ENCODE results near the gene EML3. TPM values are rescaled to one million over a fixed set of nuclear protein-coding genes. Genes with fewer than 3 reads are reported as not detected.
"Not testable (repeated sequence)": the region's sequence is repeated elsewhere in the genome, so short reads cannot be mapped to it uniquely, and the experiment has no call there.

The EML3 gene, protein sequence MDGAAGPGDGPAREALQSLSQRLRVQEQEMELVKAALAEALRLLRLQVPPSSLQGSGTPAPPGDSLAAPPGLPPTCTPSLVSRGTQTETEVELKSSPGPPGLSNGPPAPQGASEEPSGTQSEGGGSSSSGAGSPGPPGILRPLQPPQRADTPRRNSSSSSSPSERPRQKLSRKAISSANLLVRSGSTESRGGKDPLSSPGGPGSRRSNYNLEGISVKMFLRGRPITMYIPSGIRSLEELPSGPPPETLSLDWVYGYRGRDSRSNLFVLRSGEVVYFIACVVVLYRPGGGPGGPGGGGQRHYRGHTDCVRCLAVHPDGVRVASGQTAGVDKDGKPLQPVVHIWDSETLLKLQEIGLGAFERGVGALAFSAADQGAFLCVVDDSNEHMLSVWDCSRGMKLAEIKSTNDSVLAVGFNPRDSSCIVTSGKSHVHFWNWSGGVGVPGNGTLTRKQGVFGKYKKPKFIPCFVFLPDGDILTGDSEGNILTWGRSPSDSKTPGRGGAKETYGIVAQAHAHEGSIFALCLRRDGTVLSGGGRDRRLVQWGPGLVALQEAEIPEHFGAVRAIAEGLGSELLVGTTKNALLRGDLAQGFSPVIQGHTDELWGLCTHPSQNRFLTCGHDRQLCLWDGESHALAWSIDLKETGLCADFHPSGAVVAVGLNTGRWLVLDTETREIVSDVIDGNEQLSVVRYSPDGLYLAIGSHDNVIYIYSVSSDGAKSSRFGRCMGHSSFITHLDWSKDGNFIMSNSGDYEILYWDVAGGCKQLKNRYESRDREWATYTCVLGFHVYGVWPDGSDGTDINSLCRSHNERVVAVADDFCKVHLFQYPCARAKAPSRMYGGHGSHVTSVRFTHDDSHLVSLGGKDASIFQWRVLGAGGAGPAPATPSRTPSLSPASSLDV
- total RNA-seq (2014; rRNA removed; shearing (Covaris generic); ENCODE audit: low replicate concordance): 18.1 and 20.9 TPM in 2 replicates

DNA sequence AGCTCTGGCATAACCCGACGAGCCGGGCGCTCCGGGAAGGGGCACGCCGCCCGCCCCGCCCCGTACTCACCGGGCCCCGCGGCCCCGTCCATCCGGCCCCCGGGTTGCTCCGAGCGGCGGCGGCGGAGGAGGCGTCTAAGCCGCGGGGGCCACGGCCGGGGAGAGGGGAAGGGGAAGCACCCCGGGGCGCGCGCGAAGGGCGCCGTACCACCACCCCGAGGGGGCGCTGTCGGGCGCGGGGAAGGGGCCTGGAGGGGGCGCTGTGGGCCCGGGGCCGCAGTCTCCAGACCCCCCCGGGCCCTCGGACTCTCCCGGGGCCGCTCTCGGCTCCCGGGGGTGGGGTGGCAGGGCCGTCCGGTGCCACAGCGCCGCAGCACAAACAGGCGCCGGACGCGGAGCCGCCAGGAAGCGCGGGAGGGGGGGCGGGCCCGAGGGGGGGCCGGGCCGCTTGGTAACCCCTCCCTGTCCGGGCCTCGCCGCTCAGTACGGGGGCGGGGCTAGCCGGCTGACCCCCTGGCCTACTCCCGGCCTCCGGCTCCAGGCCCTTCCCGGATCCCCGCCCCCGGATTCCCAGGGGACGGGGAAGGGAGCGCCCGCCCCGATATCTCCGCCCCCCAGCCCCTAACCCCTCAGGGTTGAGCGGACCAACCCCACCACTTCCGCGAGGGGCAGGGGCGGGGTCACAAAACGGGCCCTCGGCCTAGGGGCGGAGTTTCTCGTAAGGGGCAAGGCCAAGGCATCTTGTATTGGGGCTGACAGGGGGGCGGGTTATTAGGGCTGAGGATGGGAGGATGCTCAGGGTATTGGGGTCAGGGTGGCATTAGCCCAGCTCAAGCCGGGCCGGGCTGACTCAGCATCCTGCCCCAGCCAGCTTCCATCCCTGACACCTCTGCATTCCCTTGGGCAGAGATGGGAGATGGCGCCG is at the start of gene EML3, which contains the start of gene ROM1:
Gene EML3 (minus strand): TSS at position 410 of the 925 bp plus-strand sequence. CDS start 318 bp downstream, at position 92.
Gene ROM1 (plus strand): TSS at position 892 of the 925 bp plus-strand sequence. CDS start 25 bp downstream, at position 917.
- peak; percentile 96 for DNase-seq
- H3K9me3 ChIP-seq: no peaks in the 10 kb centered on the region
- H3K27me3 ChIP-seq: no peaks in the 10 kb centered on the region
- peaks cover 38% of the 10 kb centered on the region for H3K36me3 ChIP-seq
- peak within 1 kb of the TSS; percentile 77 for H3K4me3 ChIP-seq

DNA sequence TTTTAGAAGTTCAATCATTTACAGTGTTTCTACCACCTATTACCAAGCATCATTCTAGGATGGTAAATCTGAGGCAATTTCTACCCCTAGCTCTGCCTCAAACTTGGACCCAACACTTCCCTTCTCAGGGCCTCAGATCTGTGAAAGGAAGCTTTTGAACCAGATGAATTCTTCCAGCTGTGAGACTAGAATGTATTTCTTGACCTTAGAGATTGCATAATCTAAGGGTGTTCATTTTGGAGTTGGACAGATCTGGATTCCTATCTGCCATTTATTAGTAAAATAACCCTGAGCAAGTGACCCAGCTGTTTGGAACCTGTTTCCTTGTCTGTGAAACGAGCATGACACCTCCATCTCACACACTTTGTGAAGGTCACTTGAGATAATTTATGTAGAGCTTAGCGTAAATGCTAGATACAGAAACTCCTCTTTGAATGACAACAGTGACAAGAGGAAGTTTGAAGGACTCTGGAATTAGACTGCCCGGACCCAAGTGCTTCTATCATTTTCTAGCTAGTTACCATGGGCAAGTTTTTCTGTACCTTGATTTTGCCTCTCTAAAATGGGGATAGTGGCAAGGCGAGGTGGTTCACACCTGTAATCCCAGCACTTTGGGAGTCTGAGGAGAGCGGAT is 44.3 kb upstream of the EML3 start:
- H3K4me3 ChIP-seq: no peak overlapping the region
- peaks cover 12% of the 10 kb centered on the region for H3K36me3 ChIP-seq
- H3K9me3 ChIP-seq: no peaks in the 10 kb centered on the region
- H3K27me3 ChIP-seq: no peaks in the 10 kb centered on the region
- no peak for DNase-seq

DNA sequence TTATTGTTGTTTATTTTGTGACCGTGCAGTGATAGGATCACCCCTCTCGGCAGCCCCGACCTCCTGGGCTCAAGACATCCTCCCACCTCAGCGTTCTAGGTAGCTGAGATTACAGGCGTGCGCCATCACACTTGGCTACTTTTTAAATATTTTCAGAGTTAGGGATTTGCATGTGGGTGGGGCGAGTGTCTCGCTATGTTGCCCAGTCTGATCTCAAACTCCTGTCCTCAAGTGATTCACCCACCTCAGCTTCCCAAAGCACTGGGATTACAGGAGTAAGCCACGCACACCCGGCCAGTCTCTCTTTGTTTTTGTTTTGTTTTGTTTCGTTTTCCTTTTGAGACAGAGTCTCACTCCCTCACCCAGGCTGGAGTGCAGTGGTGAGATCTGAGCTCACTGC is 41.7 kb upstream of the EML3 start:
- DNase-seq: peak; percentile 24
- Histone ChIP-seq H3K27me3 (no peaks in the 10 kb centered on the region), H3K4me3 (no peak overlapping the region)

DNA sequence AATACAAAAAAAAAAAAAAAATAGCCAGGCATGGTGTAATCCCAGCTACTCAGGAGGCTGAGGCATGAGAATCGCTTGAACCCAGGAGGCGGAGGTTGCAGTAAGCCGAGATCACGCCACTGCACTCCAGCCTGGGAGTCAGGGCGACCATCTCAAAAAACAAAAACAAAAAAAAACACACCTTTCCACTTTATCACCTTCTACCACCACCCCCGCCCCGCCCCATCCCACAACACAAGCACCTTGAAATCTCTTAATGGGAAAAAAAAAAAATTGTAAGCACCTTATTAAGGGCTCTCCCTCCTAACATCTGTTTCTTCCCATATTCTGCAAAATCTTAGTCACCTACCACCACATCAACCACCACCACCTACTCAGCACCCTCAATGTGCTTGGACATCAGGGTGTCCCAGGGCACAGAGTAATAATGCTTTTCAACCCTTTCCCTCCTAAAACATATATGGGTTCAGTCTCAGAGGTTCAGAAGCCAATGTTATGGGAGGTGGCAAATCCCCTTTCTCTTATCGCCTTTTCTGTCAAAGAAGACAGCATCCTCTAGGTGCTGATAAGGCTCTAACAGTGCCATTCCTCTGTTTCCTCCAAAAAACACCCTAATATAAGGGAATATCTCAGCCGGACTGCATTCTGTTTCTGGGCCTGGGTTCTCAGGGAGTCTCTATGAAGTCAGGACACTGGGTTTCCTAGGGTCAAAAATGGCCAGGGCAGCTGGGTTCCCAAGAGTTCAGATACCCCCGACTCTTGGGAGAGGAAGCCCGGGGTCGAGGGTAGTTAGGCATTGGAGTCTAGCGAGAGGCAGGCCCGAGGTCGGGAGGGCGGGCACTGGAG is 39.8 kb upstream of the EML3 start:
- no peaks in the 10 kb centered on the region for H3K27me3 ChIP-seq
- peaks cover 25% of the 10 kb centered on the region for H3K36me3 ChIP-seq
- H3K4me3 ChIP-seq: peak overlapping the region; percentile 89
- DNase-seq: no peak
- no peaks in the 10 kb centered on the region for H3K9me3 ChIP-seq

More for the DNA sequence above, 41.7 kb upstream of the EML3 start:
- no peaks in the 10 kb centered on the region for H3K9me3 ChIP-seq
- H3K36me3 ChIP-seq: peaks cover 11% of the 10 kb centered on the region

DNA sequence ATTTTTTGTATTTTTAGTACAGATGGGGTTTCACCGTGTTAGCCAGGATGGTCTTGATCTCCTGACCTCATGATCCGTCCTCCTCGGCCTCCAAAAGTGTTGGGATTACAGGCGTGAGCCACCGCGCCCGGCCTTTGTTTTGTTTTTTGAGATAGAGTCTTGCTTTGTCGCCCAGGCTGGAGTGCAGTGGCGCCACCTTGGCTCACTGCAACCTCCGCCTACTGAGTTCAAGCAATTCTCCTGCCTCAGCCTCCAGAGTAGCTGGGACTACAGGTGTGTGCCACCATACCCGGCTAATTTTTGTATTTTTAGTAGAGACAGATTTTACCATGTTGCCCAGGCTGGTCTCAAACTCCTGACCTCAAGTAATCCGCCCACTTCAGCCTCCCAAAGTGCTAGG is 37.7 kb upstream of the EML3 start:
- not testable (repeated sequence) for H3K27me3 ChIP-seq, H3K4me3 ChIP-seq, DNase-seq, H3K9me3 ChIP-seq
- peaks cover 37% of the 10 kb centered on the region for H3K36me3 ChIP-seq

DNA sequence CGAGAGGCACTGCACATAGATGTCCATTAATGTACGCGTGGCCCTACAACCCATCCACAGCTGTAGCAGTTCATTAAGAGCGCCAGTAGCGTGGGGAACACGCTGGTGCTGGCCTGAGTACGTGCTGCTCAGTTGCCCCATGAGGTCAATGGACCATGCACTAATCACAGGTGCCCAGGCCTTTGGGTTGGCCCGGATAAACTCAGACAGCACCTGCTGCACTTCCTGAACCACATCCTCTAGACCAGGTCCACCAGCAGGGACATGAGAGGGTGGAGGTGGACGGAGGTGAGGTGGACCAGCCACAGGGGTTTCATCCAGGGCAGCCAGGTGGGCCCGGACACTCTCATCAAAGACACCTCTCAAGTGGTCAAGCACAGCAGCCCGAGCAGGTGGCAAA is 36.9 kb upstream of the EML3 start:
- no peaks in the 10 kb centered on the region for H3K9me3 ChIP-seq
- DNase-seq: no peak
- no peak overlapping the region for H3K4me3 ChIP-seq
- H3K27me3 ChIP-seq: no peaks in the 10 kb centered on the region
- peaks cover 43% of the 10 kb centered on the region for H3K36me3 ChIP-seq

DNA sequence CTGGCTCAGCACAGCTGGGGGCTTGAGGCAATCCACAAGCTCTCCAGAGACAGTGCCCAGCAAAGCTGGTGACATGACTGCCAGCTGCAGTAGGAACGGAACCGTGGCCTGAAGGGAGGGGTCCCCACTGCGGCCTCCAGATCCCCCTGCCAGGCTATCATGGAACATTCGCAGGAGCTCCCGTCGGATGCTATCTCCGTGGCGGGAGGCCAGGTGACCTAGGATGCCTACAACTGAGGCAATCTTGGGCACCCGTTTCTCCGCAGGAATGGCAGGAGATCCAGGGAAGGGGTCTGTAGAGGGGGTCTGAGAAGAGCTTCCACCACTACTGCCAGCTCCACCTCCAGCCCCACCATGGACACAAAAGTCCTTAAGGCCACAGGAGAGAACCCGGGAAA is 36.4 kb upstream of the EML3 start:
- H3K36me3 ChIP-seq: peaks cover 49% of the 10 kb centered on the region

DNA sequence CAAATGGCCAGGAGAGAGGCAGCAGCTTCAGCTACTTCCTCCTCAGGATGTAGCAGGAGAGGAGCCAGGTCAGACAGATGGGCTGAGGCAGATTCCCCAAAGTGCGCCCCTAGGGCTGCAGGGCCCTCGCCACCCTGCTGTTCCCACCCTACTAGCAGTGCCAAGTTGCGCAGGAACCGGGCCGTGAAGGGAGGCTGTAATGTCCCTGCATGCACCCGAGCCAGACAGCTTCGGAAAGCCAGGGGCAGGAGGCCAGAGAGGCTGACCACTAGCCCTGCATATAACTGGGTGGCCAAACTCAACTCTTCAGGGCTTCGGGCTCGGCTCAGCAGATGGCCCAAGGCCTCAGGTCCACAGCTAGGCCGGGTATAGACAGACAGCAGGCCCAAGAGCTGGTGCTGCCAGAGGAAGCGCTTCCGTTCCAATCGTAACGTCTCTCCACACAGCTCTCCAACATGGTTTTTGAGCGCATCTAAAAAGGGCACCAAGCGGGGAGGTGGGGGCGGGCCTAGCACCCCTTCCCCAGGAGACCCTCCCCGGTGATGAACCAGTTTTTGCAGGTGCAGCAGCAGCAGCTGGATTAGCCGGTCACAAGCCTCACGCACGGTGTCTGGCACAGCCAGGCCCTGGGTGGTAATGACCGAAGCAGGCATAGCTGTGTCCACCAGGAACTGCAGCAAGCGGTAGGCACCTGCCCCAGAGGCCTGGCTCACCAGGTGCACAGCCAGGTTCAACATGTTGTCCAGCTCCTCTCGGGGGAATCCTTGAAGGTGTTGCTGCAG is 35.8 kb upstream of the EML3 start:
- Histone ChIP-seq H3K27me3 (no peaks in the 10 kb centered on the region), H3K9me3 (no peaks in the 10 kb centered on the region), H3K4me3 (no peak overlapping the region), H3K36me3 (peaks cover 54% of the 10 kb centered on the region)
- DNase-seq: no peak

More for the DNA sequence above, 36.4 kb upstream of the EML3 start:
- no peak overlapping the region for H3K4me3 ChIP-seq
- no peaks in the 10 kb centered on the region for H3K9me3 ChIP-seq
- H3K27me3 ChIP-seq: no peaks in the 10 kb centered on the region
- no peak for DNase-seq

DNA sequence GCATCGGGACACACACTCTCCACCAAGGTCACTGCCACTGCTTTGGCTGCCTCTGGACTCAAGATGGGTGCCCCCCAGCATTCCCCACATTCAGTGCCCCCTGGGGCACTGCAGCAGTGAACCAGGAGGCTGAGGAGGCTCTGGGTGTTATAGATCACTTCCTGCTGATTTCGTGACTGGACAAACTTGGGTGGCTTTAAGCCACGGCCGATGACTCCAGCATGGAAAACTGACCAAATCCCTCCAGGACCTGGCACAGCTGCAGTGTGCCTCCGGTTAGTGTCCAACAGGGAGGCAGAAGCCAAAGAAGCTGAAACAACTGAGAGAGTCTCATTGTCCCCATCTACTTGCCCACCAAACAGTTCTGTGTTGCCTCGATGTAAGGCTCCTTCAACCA is 35.0 kb upstream of the EML3 start:
- H3K27me3 ChIP-seq: no peaks in the 10 kb centered on the region
- H3K36me3 ChIP-seq: peaks cover 62% of the 10 kb centered on the region
- H3K4me3 ChIP-seq: no peak overlapping the region
- no peaks in the 10 kb centered on the region for H3K9me3 ChIP-seq
- peak; percentile 70 for DNase-seq

DNA sequence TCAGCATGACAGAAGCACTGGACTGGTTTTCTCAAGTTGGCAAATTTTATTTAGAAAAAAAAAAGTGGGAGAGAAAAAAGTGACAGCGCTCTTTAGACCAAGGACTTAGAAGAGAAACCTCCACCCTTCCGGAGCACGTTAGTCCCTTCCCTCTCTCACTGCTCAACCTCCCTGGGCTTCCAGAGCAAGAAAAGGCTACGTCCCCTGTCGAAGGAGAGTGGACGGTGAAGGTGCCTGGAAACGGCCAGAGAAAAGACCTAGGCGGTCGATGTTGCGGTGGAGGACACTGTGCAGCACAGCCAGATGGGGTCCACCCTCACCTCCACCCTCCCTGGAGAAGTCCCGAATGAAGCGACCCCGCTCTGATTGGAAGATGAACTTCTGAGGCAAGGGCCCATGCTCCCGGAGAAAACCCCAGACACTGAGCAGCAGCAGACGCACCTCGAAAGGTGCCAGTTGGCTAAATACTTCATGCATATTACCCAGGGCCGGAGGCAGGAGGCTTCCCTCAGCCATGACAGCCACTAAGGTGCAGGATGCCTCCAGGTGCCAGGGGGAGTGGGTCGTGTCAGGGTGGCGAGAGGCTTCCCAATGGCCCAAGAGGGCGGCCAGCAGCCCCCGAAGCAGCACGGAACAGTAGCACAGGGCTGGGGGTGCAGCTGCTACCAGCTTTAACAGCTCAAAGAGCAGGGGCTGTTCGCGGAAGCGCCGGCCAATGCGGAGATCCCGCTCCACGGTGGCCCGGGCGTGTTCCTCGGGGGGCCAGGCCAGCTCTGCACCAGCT is 34.4 kb upstream of the EML3 start:
- no peak for DNase-seq
- Histone ChIP-seq H3K4me3 (no peak overlapping the region; the same call in 1 of the 2 replicates), H3K9me3 (no peaks in the 10 kb centered on the region), H3K27me3 (no peaks in the 10 kb centered on the region), H3K36me3 (peaks cover 63% of the 10 kb centered on the region)

DNA sequence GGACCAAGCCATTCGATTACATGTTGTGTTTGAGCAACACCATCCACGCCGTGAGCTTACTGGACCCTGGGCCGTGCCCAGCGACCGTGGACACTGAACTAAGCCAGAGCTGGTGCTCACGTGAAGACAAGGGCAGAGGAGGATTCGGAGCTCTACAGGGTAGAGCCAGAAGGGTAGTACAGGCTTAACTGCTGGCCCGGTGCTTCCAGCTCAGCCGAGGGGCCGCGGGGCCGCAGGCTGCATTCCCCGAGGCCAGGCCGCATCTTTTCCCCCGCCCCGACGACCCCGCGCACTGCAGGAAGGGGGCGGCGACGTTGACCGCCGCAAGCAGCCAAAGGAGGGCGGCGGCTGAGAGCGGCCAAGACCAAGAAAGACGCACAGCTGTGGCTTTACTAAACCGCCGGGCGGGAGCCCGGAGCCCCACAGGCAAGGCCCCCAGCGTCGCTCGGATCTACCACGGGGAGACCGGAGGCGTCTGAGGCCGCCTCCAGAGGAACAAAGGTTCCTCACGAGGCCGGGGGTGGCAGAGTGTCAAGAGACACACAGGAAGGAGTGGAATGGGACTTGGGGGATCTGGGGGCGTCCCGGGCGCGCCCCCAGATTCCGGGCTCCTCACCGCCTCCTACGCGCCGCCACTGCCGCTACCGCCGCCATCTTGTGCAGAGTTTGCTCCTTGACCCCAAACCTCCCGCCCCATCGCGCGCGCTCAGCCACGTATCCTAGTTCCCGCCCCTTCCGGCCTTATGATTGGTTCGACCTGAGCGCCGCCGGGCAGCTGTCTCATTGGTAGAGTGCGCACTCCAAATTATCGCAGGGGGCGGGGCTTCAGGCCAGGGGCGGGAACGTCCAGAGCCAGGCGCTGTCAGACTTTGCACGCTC is 33.6 kb upstream of the EML3 start, which contains the start of gene GANAB:
Gene GANAB (minus strand): TSS at position 668 of the 879 bp plus-strand sequence. CDS start 14 bp downstream, at position 654.
- DNase-seq: peak; percentile 99
- Histone ChIP-seq H3K27me3 (no peaks in the 10 kb centered on the region), H3K36me3 (peaks cover 61% of the 10 kb centered on the region), H3K4me3 (peak within 1 kb of the TSS; percentile 96), H3K9me3 (no peaks in the 10 kb centered on the region)

DNA sequence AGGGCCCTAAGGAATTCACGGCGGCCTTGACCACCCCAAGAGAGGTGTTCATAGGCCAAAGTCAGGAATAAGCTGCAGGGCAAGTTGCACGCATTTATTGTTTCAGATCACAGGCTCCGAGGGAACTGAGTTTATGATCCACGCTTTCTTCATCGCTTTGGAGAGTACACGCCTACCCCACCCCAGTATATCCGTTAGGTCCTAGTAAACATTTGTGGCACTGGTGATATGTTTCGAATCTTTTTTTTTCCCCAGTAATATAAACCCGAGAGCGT is 33.0 kb upstream of the EML3 start:
- Histone ChIP-seq H3K36me3 (peaks cover 61% of the 10 kb centered on the region), H3K27me3 (no peaks in the 10 kb centered on the region), H3K9me3 (no peaks in the 10 kb centered on the region), H3K4me3 (peak overlapping the region; percentile 96)
- no peak for DNase-seq

DNA sequence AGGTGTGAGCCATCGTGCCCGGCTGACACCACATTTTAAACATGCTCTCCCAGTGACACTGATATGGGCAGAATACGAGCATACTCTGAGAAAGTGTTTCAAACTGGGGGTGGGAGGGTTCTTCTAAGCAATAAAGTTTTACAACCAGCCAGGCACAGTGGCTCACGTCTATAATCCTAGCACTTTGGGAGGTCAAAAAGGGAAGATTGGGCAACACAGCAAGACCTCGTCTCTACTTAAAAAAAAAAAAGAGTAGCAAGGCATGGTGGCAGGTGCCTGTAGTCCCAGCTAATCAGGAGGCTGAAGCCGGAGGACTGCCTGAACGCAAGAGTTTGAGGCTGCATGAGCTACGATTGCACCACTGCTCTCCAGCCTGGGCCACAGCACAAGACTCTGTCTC is 31.6 kb upstream of the EML3 start:
- peaks cover 57% of the 10 kb centered on the region for H3K36me3 ChIP-seq
- no peak overlapping the region for H3K4me3 ChIP-seq
- DNase-seq: no peak
- no peaks in the 10 kb centered on the region for H3K9me3 ChIP-seq
- no peaks in the 10 kb centered on the region for H3K27me3 ChIP-seq

Data from MG63 (cell line).